NCI-H345 treated with DMSO at 0.1 percent for 48 hours (cell line): Measurements from ENCODE around the gene GUCA1A.
"Not testable (repeated sequence)": the region's sequence is repeated elsewhere in the genome, so short reads cannot be mapped to it uniquely, and the experiment has no call there.

ENCODE experiments used
- DNase-seq: peaks from one replicate; lab custom pipeline; 2025; ENCODE audit not compliant: unreplicated experiment; lab: John Stamatoyannopoulos, UW

GUCA1A gene

GRCh38 chr6:42171813-42172581 lies 1.2 kb upstream of the GUCA1A start:
- no peak for DNase-seq

- no peak for DNase-seq
These were observed 2.7 kb downstream of the GUCA1A start for GRCh38 chr6:42175860-42176259.

GRCh38 chr6:42176981-42177380 lies 3.8 kb downstream of the GUCA1A start:
- no peak for DNase-seq

GRCh38 chr6:42177514-42178364 lies 4.6 kb downstream of the GUCA1A start:
- no peak for DNase-seq

GRCh38 chr6:42179261-42179944 lies 6.2 kb downstream of the GUCA1A start:
- no peak for DNase-seq

- DNase-seq = no peak
These were observed 6.8 kb downstream of the GUCA1A start for GRCh38 chr6:42179945-42180313.

GRCh38 chr6:42182101-42182500 lies 8.9 kb downstream of the GUCA1A start:
- no peak for DNase-seq

- no peak for DNase-seq
These were observed 11.3 kb downstream of the GUCA1A start for GRCh38 chr6:42184475-42184874.

- DNase-seq = no peak
These were observed 12.4 kb downstream of the GUCA1A start for GRCh38 chr6:42185597-42185996.

GRCh38 chr6:42188406-42188805 lies 15.2 kb downstream of the GUCA1A start:
- DNase-seq = no peak

GRCh38 chr6:42190554-42191183 lies 17.5 kb downstream of the GUCA1A start:
- no peak for DNase-seq

- not testable (repeated sequence) for DNase-seq
These were observed 19.2 kb downstream of the GUCA1A start for GRCh38 chr6:42192385-42192784.

- DNase-seq = no peak
These were observed 20.3 kb downstream of the GUCA1A start for GRCh38 chr6:42193491-42193894.

- no peak for DNase-seq
These were observed 20.9 kb downstream of the GUCA1A start for GRCh38 chr6:42194056-42194455.

- DNase-seq = no peak
These were observed 22.3 kb downstream of the GUCA1A start for GRCh38 chr6:42195415-42195814.

- DNase-seq = no peak
These were observed 24.6 kb downstream of the GUCA1A start for GRCh38 chr6:42197555-42198362.

GRCh38 chr6:42199106-42199981 lies 26.2 kb downstream of the GUCA1A start:
- no peak for DNase-seq

- no peak for DNase-seq
These were observed 26.9 kb downstream of the GUCA1A start for GRCh38 chr6:42200035-42200434.

- DNase-seq = no peak
These were observed 28.2 kb downstream of the GUCA1A start for GRCh38 chr6:42201382-42201781.
